OCI-LY7 (cell line): Measurements from ENCODE around the gene SPAG16. TPM values are rescaled to one million over a fixed set of nuclear protein-coding genes. Genes with fewer than 3 reads are reported as not detected.

Experiments
- BruUV-seq: library from RNA; stranded (reverse); fragments of 400-500 nt; replicated peaks from 2 replicates; lab custom pipeline; 2021; lab: Mats Ljungman, UMichigan
- CTCF ChIA-PET: fragments of 300-600 bp; sonication (Branson Sonifier 250); formaldehyde crosslinking; loops from one replicate; lab custom pipeline; 2022; ENCODE audit warnings: antibody characterized with exemption; ENCODE audit not compliant: unreplicated experiment; lab: Charles Lee
- POLR2A ChIA-PET: fragments of 300-600 bp; sonication (Branson Sonifier 250); formaldehyde crosslinking; loops from one replicate; lab custom pipeline; 2022; ENCODE audit warnings: antibody characterized with exemption; lab: Charles Lee
- DNase-seq: peaks from one replicate; pipeline ENCODE4 v3.0.0-alpha.2; 2015; ENCODE audit warnings: low spot score
- H2AFZ ChIP-seq: fragments of 200-600 bp; sonication (generic), shearing (Covaris generic); 2 replicates; pipeline ENCODE4 v1.6.1; 2014; ENCODE audit warnings: mild to moderate bottlenecking, antibody characterized with exemption, low read length, moderate library complexity
- H3K27ac ChIP-seq: fragments of 200-600 bp; sonication (generic); 2 replicates; pipeline ENCODE4 v1.5.1; 2014; ENCODE audit warnings: mixed run types, low read depth, mild to moderate bottlenecking, moderate library complexity, low read length, inconsistent platforms; ENCODE audit not compliant: poor library complexity, severe bottlenecking
- H3K36me3 ChIP-seq: fragments of 200-600 bp; sonication (generic); 2 replicates; pipeline ENCODE4 v1.6.1; 2014; ENCODE audit warnings: mild to moderate bottlenecking, antibody characterized with exemption, low read length, moderate library complexity, mixed read lengths; ENCODE audit not compliant: insufficient read depth
- H3K4me1 ChIP-seq: fragments of 200-600 bp; sonication (generic); 2 replicates; pipeline ENCODE4 v1.5.1; 2014; ENCODE audit warnings: mild to moderate bottlenecking, low read length; ENCODE audit not compliant: insufficient read depth, poor library complexity, severe bottlenecking
- H3K4me2 ChIP-seq: fragments of 200-600 bp; sonication (generic); 2 replicates; pipeline ENCODE4 v1.6.1; 2014; ENCODE audit warnings: mild to moderate bottlenecking, low read length
- H3K4me3 ChIP-seq: fragments of 200-600 bp; sonication (generic); 2 replicates; pipeline ENCODE4 v1.5.1; 2014; ENCODE audit warnings: mild to moderate bottlenecking, low read depth, low read length; ENCODE audit not compliant: poor library complexity, severe bottlenecking
- H3K79me2 ChIP-seq: fragments of 200-600 bp; sonication (generic); 2 replicates; pipeline ENCODE4 v1.6.1; 2016; ENCODE audit warnings: low read depth, mild to moderate bottlenecking, low read length, moderate library complexity, mixed read lengths; ENCODE audit not compliant: insufficient read depth
- H3K9me2 ChIP-seq: fragments of 200-600 bp; sonication (generic); 2 replicates; pipeline ENCODE4 v1.6.1; 2016; ENCODE audit warnings: mild to moderate bottlenecking, low read length, mixed read lengths; ENCODE audit not compliant: insufficient read depth
- H3K9me3 ChIP-seq: fragments of 200-600 bp; sonication (generic); 2 replicates; pipeline ENCODE4 v1.6.1; 2014; ENCODE audit warnings: mild to moderate bottlenecking, mixed run types, low read length, mixed read lengths
- H4K20me1 ChIP-seq: fragments of 200-600 bp; sonication (generic); 2 replicates; pipeline ENCODE4 v1.6.1; 2014; ENCODE audit warnings: mild to moderate bottlenecking, antibody characterized with exemption, low read length, moderate library complexity, mixed read lengths; ENCODE audit not compliant: insufficient read depth
- EZH2phosphoT487 ChIP-seq: fragments of 200-600 bp; sonication (generic); IDR thresholded peaks from 2 replicates; pipeline ENCODE4 v1.6.1; 2018; ENCODE audit warnings: low read depth, borderline replicate concordance, mild to moderate bottlenecking, mixed run types, antibody characterized with exemption, low read length, moderate library complexity, mixed read lengths
- intact Hi-C: fragments of 100-400 bp; cut with micrococcal nuclease; formaldehyde crosslinking; loops from one replicate; pipeline ENCODE4 v1.10.0; 2022; ENCODE audit not compliant: unreplicated experiment
- total RNA-seq, 2 experiments: library from RNA; depleted of rRNA in 1 of 2; stranded (reverse); fragments of >200 nt in 1 of 2; shearing (Covaris generic) in 1 of 2; gene quantifications; 2 replicates each; pipeline ENCODE4 v1.2.3, GENCODE V29; 2014 to 2022
- TF ChIP-seq, protein P1 (sequence below): fragments of 200-600 bp; sonication (generic); conservative IDR thresholded peaks from 2 replicates; pipeline ENCODE4 v1.5.1; 2014; ENCODE audit warnings: mild to moderate bottlenecking, antibody characterized with exemption, low read length, moderate library complexity, mixed read lengths

Gene SPAG16
- total RNA-seq, 2 experiments from 2014 or later, result 22.1 to 24.2 TPM

- Histone ChIP-seq H4K20me1 (no peaks in the 10 kb centered on the region), H3K9me2 (no peaks in the 10 kb centered on the region), H3K36me3 (no peaks in the 10 kb centered on the region), H3K4me2 (no peak overlapping the region), H3K27ac (no peak overlapping the region), H2AFZ (no peak overlapping the region), H3K4me3 (no peak overlapping the region), H3K79me2 (no peaks in the 10 kb centered on the region), H3K4me1 (no peaks in the 10 kb centered on the region), H3K9me3 (no peaks in the 10 kb centered on the region)
- ChIA-PET POLR2A (interaction anchor here (0.5 to 1.4 kb wide), 3 partner anchors 13 to 402 kb away, joined by 3 to 5 read pairs (median 3); no protein-coding TSS in a partner anchor), CTCF (no interaction called here)
- BruUV-seq, result no TSS peak
- intact Hi-C loops, result no loop called here
- DNase-seq, result no peak
- TF ChIP-seq EZH2phosphoT487, result no peak
- TF ChIP-seq, protein P1, sequence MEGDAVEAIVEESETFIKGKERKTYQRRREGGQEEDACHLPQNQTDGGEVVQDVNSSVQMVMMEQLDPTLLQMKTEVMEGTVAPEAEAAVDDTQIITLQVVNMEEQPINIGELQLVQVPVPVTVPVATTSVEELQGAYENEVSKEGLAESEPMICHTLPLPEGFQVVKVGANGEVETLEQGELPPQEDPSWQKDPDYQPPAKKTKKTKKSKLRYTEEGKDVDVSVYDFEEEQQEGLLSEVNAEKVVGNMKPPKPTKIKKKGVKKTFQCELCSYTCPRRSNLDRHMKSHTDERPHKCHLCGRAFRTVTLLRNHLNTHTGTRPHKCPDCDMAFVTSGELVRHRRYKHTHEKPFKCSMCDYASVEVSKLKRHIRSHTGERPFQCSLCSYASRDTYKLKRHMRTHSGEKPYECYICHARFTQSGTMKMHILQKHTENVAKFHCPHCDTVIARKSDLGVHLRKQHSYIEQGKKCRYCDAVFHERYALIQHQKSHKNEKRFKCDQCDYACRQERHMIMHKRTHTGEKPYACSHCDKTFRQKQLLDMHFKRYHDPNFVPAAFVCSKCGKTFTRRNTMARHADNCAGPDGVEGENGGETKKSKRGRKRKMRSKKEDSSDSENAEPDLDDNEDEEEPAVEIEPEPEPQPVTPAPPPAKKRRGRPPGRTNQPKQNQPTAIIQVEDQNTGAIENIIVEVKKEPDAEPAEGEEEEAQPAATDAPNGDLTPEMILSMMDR, result no peak
Measured at GRCh38 chr2:214412679-214413078, 1128.4 kb downstream of the SPAG16 start.

- H3K4me3 ChIP-seq, result no peak overlapping the region
- POLR2A ChIA-PET, result no interaction called here
- BruUV-seq, result no TSS peak
Measured at GRCh38 chr2:214436470-214436869, 1152.2 kb downstream of the SPAG16 start.

More at GRCh38 chr2:214436470-214436869, 1152.2 kb downstream of the SPAG16 start:
- CTCF ChIA-PET, result no interaction called here
- Histone ChIP-seq H2AFZ (no peak overlapping the region), H3K79me2 (no peaks in the 10 kb centered on the region), H4K20me1 (no peaks in the 10 kb centered on the region), H3K4me1 (no peaks in the 10 kb centered on the region), H3K4me2 (no peak overlapping the region), H3K9me2 (no peaks in the 10 kb centered on the region), H3K36me3 (no peaks in the 10 kb centered on the region), H3K9me3 (no peaks in the 10 kb centered on the region), H3K27ac (no peak overlapping the region)
- TF ChIP-seq, protein P1, result no peak
- TF ChIP-seq EZH2phosphoT487, result no peak
- intact Hi-C loops, result no loop called here
- DNase-seq, result no peak
